Cardiac fibroblast (primary cell): ENCODE measurements around the gene SNRNP40.

ENCODE experiments used
- DNase-seq, 2 donors: peaks; one replicate each; pipeline versions ENCODE4 v3.0.0 to v3.0.0-alpha.2; 2010; ENCODE audit warnings: low read depth in 2 of 2
- H3K4me3 ChIP-seq, 2 donors: replicated peaks in 1 of 2; 1 replicate in 1 of 2; 2 replicates in 1 of 2; pipeline ENCODE4 v1.5.1; 2011; ENCODE audit warnings: low read depth in 2 of 2, low read length in 2 of 2, mild to moderate bottlenecking in 2 of 2, moderate library complexity in 1 of 2
- CTCF ChIP-seq: IDR thresholded peaks from one replicate; pipeline ENCODE4 v1.5.1; 2011; ENCODE audit warnings: low read depth, mild to moderate bottlenecking, low read length, inconsistent platforms

Gene SNRNP40

GRCh38 chr1:31296486-31297276 lies at the start of gene SNRNP40, which contains the start of gene ZCCHC17:
TSS of gene SNRNP40 (minus strand) at chr1:31296788. CDS start at chr1:31296751, 37 bp downstream.
TSS of gene ZCCHC17 (plus strand) at chr1:31297032. CDS start at chr1:31310099, 13,067 bp downstream.
- H3K4me3 ChIP-seq, result peak within 1 kb of the TSS; percentile 85 to 99
- peak; percentile 99 for DNase-seq
- peak; percentile 12 for TF ChIP-seq CTCF

DNA sequence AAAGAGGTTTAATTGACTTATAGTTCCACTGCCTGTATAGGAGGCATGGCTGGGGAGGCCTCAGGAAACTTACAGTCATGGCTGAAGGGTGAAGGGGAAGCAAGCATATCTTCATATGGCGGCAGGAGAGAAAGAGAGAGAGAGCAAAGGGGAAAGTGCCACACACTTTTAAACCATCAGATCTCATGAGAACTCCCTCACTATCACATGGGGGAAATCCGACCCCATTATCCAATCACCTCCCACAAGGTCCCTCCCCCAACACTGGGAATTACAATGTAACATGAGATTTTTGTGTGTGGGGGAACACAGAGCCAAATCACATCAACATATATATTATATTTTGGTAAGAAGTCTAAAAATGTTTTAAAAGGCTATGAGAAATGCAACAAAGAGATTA lies 49.0 kb upstream of the SNRNP40 start:
- no peak for TF ChIP-seq CTCF
- H3K4me3 ChIP-seq, result no peak overlapping the region
- DNase-seq, result no peak

DNA sequence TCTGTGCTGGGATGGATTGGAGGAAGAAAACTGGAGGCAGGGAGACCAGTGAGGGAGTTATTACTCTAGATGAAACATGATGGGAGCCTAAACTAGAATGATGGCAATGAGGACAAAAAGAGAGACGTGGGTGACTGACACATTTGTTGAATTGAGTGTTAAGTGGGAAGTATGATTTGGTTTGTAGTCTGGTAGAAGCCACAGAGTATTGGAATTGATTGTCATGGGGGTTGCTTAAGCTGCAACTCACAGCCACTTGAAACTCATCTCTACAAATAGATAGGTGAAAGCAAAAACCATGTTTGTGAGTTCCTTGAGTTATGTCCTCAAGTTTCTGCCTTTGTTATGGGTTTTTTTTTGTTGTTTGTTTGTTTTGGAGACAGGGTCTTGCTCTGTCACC lies 47.9 kb upstream of the SNRNP40 start:
- DNase-seq, result no peak
- TF ChIP-seq CTCF, result no peak
- no peak overlapping the region for H3K4me3 ChIP-seq

DNA sequence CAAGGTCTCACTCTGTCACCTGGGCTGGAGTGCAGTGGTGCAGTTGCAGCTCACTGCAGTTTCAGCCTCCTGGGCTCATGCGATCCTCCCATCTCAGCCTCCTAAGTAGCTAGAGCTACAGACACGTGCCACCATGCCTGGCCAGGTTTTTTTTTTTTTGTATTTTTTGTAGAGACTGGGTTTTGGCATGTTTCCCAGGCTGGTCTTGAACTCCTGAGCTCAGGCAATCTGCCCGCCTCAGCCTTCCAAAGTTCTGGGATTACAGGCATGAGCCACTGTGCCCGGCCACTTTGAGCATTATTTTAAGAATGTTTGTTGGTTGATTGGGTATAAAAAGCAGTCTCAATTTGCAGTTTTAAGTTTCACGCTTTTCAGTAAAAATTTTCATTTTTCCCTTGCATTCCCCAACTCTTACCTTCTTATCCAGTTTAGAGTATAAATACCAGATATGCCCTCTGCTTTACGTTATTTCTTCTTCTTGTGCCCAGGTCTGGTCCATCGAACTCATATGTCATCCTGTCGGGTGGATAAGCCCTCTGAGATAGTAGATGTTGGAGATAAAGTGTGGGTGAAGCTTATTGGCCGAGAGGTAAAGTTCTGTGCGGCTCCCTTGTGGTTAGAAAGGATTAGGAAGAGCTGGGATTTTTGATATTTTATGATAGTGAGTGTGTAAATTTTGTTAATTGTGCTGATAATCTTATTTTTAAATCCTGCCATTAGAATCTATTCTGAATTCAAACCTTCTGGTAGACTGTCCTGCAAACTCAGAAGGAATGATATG lies 40.3 kb upstream of the SNRNP40 start:
- TF ChIP-seq CTCF, result no peak
- H3K4me3 ChIP-seq, result no peak overlapping the region
- DNase-seq, result no peak

DNA sequence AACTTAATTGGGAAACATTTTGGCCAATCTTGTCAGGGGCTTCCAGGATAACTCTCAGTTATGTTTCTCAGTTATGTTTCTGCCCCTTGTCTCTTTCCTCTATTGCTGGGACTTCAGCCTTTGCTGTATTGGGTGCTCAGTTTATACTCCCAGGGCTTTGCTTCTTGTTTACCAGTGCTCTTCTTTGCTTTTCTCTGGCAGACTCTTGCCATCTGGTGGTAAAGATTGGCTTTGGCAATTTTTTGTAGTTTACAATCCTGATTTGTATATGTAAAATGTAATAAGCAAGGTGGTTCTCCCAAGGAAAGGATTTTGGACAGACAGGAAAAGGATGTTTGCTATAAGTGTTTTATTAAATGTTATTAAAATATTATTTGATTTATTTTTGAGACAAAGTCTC lies 38.4 kb upstream of the SNRNP40 start:
- no peak overlapping the region for H3K4me3 ChIP-seq
- peak; percentile 54 for TF ChIP-seq CTCF
- DNase-seq, result peak; percentile 64 to 68

- peak; percentile 52 to 57 for DNase-seq
- no peak for TF ChIP-seq CTCF
- no peak overlapping the region for H3K4me3 ChIP-seq
Observed at GRCh38 chr1:31327381-31327780, 30.8 kb upstream of the SNRNP40 start.
